H9 (cell line): ENCODE results near the gene SETD3. TPM values are rescaled to one million over a fixed set of nuclear protein-coding genes. Genes with fewer than 3 reads are reported as not detected.
A peak's percentile ranks its signal among the peaks of the same experiment; 100 is the strongest.

Experiments used
- DNase-seq: peaks from one replicate; pipeline ENCODE4 v3.0.0-alpha.2; 2017
- H2AFZ ChIP-seq: one replicate; pipeline ENCODE4 v1.6.1; 2013; ENCODE audit warnings: mild to moderate bottlenecking, low read length, control low read depth, moderate library complexity
- H2AK5ac ChIP-seq: 2 replicates; pipeline ENCODE4 v1.6.1; 2013; ENCODE audit warnings: low read length, control low read depth, mixed read lengths; ENCODE audit not compliant: insufficient read length
- H2BK120ac ChIP-seq: one replicate; pipeline ENCODE4 v1.6.1; 2013; ENCODE audit warnings: low read depth, mild to moderate bottlenecking, low read length, control low read depth, inconsistent platforms; ENCODE audit not compliant: poor library complexity, severe bottlenecking
- H2BK12ac ChIP-seq: 2 replicates; pipeline ENCODE4 v1.6.1; 2013; ENCODE audit warnings: low read length, control low read depth, mixed read lengths, low read depth; ENCODE audit not compliant: insufficient read length
- H2BK15ac ChIP-seq: 2 replicates; pipeline ENCODE4 v1.6.1; 2013; ENCODE audit warnings: low read depth, low read length, control low read depth
- H2BK20ac ChIP-seq: one replicate; pipeline ENCODE4 v1.6.1; 2013; ENCODE audit warnings: low read depth, mild to moderate bottlenecking, low read length, control low read depth, inconsistent platforms; ENCODE audit not compliant: poor library complexity, severe bottlenecking
- H2BK5ac ChIP-seq: 2 replicates; pipeline ENCODE4 v1.6.1; 2013; ENCODE audit warnings: low read length, control low read depth, mixed read lengths; ENCODE audit not compliant: insufficient read length
- H3K14ac ChIP-seq: 2 replicates; pipeline ENCODE4 v1.6.1; 2013; ENCODE audit warnings: low read length, control low read depth; ENCODE audit not compliant: insufficient read depth
- H3K18ac ChIP-seq: 2 replicates; pipeline ENCODE4 v1.6.1; 2013; ENCODE audit warnings: low read depth, mild to moderate bottlenecking, mixed read lengths, low read length, control low read depth; ENCODE audit not compliant: insufficient read length
- H3K23ac ChIP-seq: 2 replicates; pipeline ENCODE4 v1.6.1; 2013; ENCODE audit warnings: low read length, control low read depth, mixed read lengths, low read depth; ENCODE audit not compliant: insufficient read length
- H3K23me2 ChIP-seq: 2 replicates; pipeline ENCODE4 v1.6.1; 2013; ENCODE audit warnings: low read depth, mild to moderate bottlenecking, mixed read lengths, low read length, control low read depth; ENCODE audit not compliant: insufficient read length, poor library complexity, severe bottlenecking
- H3K27ac ChIP-seq: 2 replicates; pipeline ENCODE4 v1.5.1; 2013; ENCODE audit warnings: low read length, control low read depth, mixed read lengths, low read depth; ENCODE audit not compliant: insufficient read length
- H3K27me3 ChIP-seq: 2 replicates; pipeline ENCODE4 v1.6.1; 2013; ENCODE audit warnings: low read length, control low read depth, inconsistent platforms; ENCODE audit not compliant: insufficient read depth
- H3K4ac ChIP-seq: 2 replicates; pipeline ENCODE4 v1.6.1; 2013; ENCODE audit warnings: low read depth, mild to moderate bottlenecking, control low read depth, inconsistent platforms, low read length, moderate library complexity
- H3K4me1 ChIP-seq: 2 replicates; pipeline ENCODE4 v1.6.1; 2013; ENCODE audit warnings: low read length, control low read depth, inconsistent platforms; ENCODE audit not compliant: insufficient read depth
- H3K4me2 ChIP-seq: 2 replicates; pipeline ENCODE4 v1.6.1; 2013; ENCODE audit warnings: low read length, control low read depth, mixed read lengths; ENCODE audit not compliant: insufficient read length, insufficient read depth
- H3K56ac ChIP-seq: 2 replicates; pipeline ENCODE4 v1.6.1; 2013; ENCODE audit warnings: low read depth, mild to moderate bottlenecking, mixed read lengths, low read length, control low read depth; ENCODE audit not compliant: insufficient read length
- H3K79me1 ChIP-seq: 2 replicates; pipeline ENCODE4 v1.6.1; 2013; ENCODE audit warnings: low read depth, mild to moderate bottlenecking, moderate library complexity, low read length, control low read depth, inconsistent platforms; ENCODE audit not compliant: insufficient read depth, poor library complexity, severe bottlenecking
- H3K79me2 ChIP-seq: 2 replicates; pipeline ENCODE4 v1.6.1; 2013; ENCODE audit warnings: low read length, control low read depth, inconsistent platforms; ENCODE audit not compliant: insufficient read depth
- H3K9ac ChIP-seq: 2 replicates; pipeline ENCODE4 v1.6.1; 2013; ENCODE audit warnings: low read length, control low read depth, mixed read lengths; ENCODE audit not compliant: insufficient read length; ENCODE audit errors: extremely low read depth
- H3K9me3 ChIP-seq: one replicate; pipeline ENCODE4 v1.6.1; 2013; ENCODE audit warnings: low read depth, low read length, inconsistent platforms; ENCODE audit not compliant: control insufficient read depth
- H3T11ph ChIP-seq: one replicate; pipeline ENCODE4 v1.6.1; 2013; ENCODE audit warnings: mild to moderate bottlenecking, low read length, control low read depth, inconsistent platforms
- H4K20me1 ChIP-seq: one replicate; pipeline ENCODE4 v1.6.1; 2013; ENCODE audit not compliant: control insufficient read depth, insufficient read length, insufficient read depth
- H4K5ac ChIP-seq: 2 replicates; pipeline ENCODE4 v1.6.1; 2013; ENCODE audit warnings: low read depth, mild to moderate bottlenecking, mixed read lengths, low read length, control low read depth; ENCODE audit not compliant: insufficient read length
- H4K8ac ChIP-seq: replicated peaks from 2 replicates; pipeline ENCODE4 v1.6.1; 2013; ENCODE audit warnings: low read length, control low read depth, mixed read lengths, low read depth; ENCODE audit not compliant: insufficient read length
- H4K91ac ChIP-seq: 2 replicates; pipeline ENCODE4 v1.6.1; 2013; ENCODE audit warnings: low read depth, mild to moderate bottlenecking, moderate library complexity, mixed read lengths, low read length, control low read depth; ENCODE audit not compliant: insufficient read length
- H3K27ac Mint-ChIP-seq, 3 experiments: 2 replicates in 2 of 3; 3 replicates in 1 of 3; pipeline ENCODE4 v1.8.0; 2020 to 2021; ENCODE audit warnings: mixed read lengths in 3 of 3, mild to moderate bottlenecking in 1 of 3, moderate library complexity in 1 of 3
- H3K27me3 Mint-ChIP-seq: 2 replicates; pipeline ENCODE4 v1.8.0; 2021; ENCODE audit warnings: low read depth, mild to moderate bottlenecking, moderate library complexity, mixed read lengths
- H3K36me3 Mint-ChIP-seq, 3 experiments: 2 replicates in 2 of 3; 3 replicates in 1 of 3; pipeline ENCODE4 v1.8.0; 2020 to 2021; ENCODE audit warnings: low read depth in 3 of 3, mixed read lengths in 3 of 3; ENCODE audit not compliant: insufficient read depth in 1 of 3
- H3K4me1 Mint-ChIP-seq, 2 experiments: 2 replicates each; pipeline ENCODE4 v1.8.0; 2020; ENCODE audit warnings: mixed read lengths in 2 of 2
- H3K4me3 Mint-ChIP-seq, 2 experiments: 2 replicates in 1 of 2; 3 replicates in 1 of 2; pipeline ENCODE4 v1.8.0; 2020 to 2021; ENCODE audit warnings: mild to moderate bottlenecking in 2 of 2, mixed read lengths in 2 of 2, moderate library complexity in 1 of 2
- H3K9me3 Mint-ChIP-seq, 2 experiments: 2 replicates in 1 of 2; 3 replicates in 1 of 2; pipeline ENCODE4 v1.8.0; 2020; ENCODE audit warnings: mild to moderate bottlenecking in 2 of 2, mixed read lengths in 2 of 2, moderate library complexity in 1 of 2
- WGBS: extraction: QIAGEN DNeasy Blood & Tissue Kit; methylation state at CpG from one replicate; pipeline ENCODE4 v1.1.7; 2013; ENCODE audit warnings: missing lambda C conversion rate, low lambda C conversion rate, mixed read lengths; ENCODE audit not compliant: insufficient read length; ENCODE audit errors: extremely low coverage; 5-methylcytosine and 5-hydroxymethylcytosine counted together
- total RNA-seq: library from RNA; stranded (reverse); gene quantifications from 2 replicates; pipeline ENCODE4 v1.2.1, GENCODE V29; 2021
- TF ChIP-seq, protein P1 (sequence below): fragments of 200-600 bp; sonication (generic); conservative IDR thresholded peaks from 3 replicates; pipeline ENCODE4 v1.8.0; 2021; ENCODE audit warnings: antibody characterized with exemption, mild to moderate bottlenecking

SETD3 gene
- total RNA-seq, 1 experiment from 2014 or later = 56.7 TPM

DNA sequence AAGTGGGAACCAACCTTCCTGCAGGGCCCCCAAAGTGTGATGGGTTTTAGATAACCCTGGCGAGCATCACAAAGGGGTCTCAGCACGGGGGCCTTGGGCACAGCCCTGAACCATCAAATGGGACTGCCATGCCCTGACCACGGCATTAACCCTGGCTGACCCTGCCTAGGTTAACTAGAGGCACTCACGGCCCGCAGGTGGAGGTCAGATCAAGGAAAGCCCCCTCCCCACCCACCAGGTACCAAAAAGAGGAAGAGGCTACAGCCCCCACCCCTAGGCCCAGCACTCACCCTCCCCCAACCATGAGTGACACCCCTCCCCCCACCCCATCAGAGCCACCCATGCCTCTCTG is 43.0 kb upstream of the SETD3 start:
- Histone ChIP-seq H4K5ac (no peak overlapping the region), H3T11ph (no peak overlapping the region), H2BK15ac (no peak overlapping the region), H3K4ac (no peak overlapping the region), H3K9me3 (no peaks in the 10 kb centered on the region), H2BK12ac (no peak overlapping the region), H3K4me2 (no peak overlapping the region), H3K27ac (no peak overlapping the region), H4K8ac (no peak overlapping the region), H2BK20ac (no peak overlapping the region), H2BK120ac (no peak overlapping the region), H3K18ac (no peak overlapping the region), H3K79me2 (no peaks in the 10 kb centered on the region), H4K91ac (no peak overlapping the region), H3K23me2 (no peaks in the 10 kb centered on the region), H3K9ac (no peak overlapping the region), H3K23ac (no peak overlapping the region), H4K20me1 (peaks cover under 1% of the 10 kb centered on the region), H2AK5ac (no peak overlapping the region), H3K27me3 (no peaks in the 10 kb centered on the region), H2AFZ (no peak overlapping the region), H2BK5ac (no peak overlapping the region), H3K14ac (no peak overlapping the region; the same call in 1 of the 2 replicates), H3K4me1 (peaks cover 11% of the 10 kb centered on the region; the same call in 1 of the 2 replicates), H3K79me1 (no peaks in the 10 kb centered on the region), H3K56ac (no peak overlapping the region)
- Mint-ChIP-seq H3K27ac (peak overlapping the region in 1 of 3 experiments; percentile 66; a peak in 1 of 7 replicates), H3K4me1 (peaks cover 55 to 75% of the 10 kb centered on the region in 2 experiments), H3K9me3 (no peaks in the 10 kb centered on the region), H3K36me3 (peaks cover 0 to 13% (median 0%) of the 10 kb centered on the region in 3 experiments; a peak in 4 of 7 replicates), H3K27me3 (no peaks in the 10 kb centered on the region; the same call in 1 of the 2 replicates), H3K4me3 (no peak overlapping the region; a peak in 1 of 5 replicates)
- no peak for DNase-seq
- WGBS = no CpG with 5 or more reads among the region's 5 CpGs
- TF ChIP-seq, protein P1, sequence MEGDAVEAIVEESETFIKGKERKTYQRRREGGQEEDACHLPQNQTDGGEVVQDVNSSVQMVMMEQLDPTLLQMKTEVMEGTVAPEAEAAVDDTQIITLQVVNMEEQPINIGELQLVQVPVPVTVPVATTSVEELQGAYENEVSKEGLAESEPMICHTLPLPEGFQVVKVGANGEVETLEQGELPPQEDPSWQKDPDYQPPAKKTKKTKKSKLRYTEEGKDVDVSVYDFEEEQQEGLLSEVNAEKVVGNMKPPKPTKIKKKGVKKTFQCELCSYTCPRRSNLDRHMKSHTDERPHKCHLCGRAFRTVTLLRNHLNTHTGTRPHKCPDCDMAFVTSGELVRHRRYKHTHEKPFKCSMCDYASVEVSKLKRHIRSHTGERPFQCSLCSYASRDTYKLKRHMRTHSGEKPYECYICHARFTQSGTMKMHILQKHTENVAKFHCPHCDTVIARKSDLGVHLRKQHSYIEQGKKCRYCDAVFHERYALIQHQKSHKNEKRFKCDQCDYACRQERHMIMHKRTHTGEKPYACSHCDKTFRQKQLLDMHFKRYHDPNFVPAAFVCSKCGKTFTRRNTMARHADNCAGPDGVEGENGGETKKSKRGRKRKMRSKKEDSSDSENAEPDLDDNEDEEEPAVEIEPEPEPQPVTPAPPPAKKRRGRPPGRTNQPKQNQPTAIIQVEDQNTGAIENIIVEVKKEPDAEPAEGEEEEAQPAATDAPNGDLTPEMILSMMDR = no peak
